Ishikawa (cell line): Measurements from ENCODE around the gene MAGED4.

Experiments used
- CEBPB ChIP-seq: IDR thresholded peaks from 2 replicates; pipeline ENCODE4 v1.6.1; 2012
- CREB1 ChIP-seq: IDR thresholded peaks from 2 replicates; pipeline ENCODE4 v1.6.1; 2012; ENCODE audit warnings: low read depth
- EGR1 ChIP-seq: IDR thresholded peaks from 2 replicates; pipeline ENCODE4 v1.6.1; 2012
- EP300 ChIP-seq: IDR thresholded peaks from 2 replicates; pipeline ENCODE4 v1.6.1; 2012; ENCODE audit warnings: borderline replicate concordance
- FOXM1 ChIP-seq: IDR thresholded peaks from 2 replicates; pipeline ENCODE4 v1.6.1; 2012; ENCODE audit warnings: low read depth, borderline replicate concordance
- MAX ChIP-seq: IDR thresholded peaks from 2 replicates; pipeline ENCODE4 v1.6.1; 2012
- NFIC ChIP-seq: IDR thresholded peaks from 2 replicates; pipeline ENCODE4 v1.6.1; 2012
- RAD21 ChIP-seq: IDR thresholded peaks from 2 replicates; pipeline ENCODE4 v1.6.1; 2012; ENCODE audit warnings: low read depth
- REST ChIP-seq: IDR thresholded peaks from 2 replicates; pipeline ENCODE4 v1.6.1; 2012; ENCODE audit warnings: low read depth, mild to moderate bottlenecking
- TAF1 ChIP-seq: IDR thresholded peaks from 2 replicates; pipeline ENCODE4 v1.6.1; 2012; ENCODE audit warnings: low read depth, mild to moderate bottlenecking
- TCF12 ChIP-seq: IDR thresholded peaks from 2 replicates; pipeline ENCODE4 v1.6.1; 2012; ENCODE audit warnings: low read depth
- TEAD4 ChIP-seq: IDR thresholded peaks from 2 replicates; pipeline ENCODE4 v1.6.1; 2012
- USF1 ChIP-seq: IDR thresholded peaks from 2 replicates; pipeline ENCODE4 v1.6.1; 2012
- YY1 ChIP-seq: IDR thresholded peaks from 2 replicates; pipeline ENCODE4 v1.6.1; 2012; ENCODE audit warnings: low read depth
- ZBTB7A ChIP-seq: IDR thresholded peaks from 2 replicates; pipeline ENCODE4 v1.6.1; 2012; ENCODE audit warnings: low read depth

MAGED4 gene

GRCh38 chrX:52217494-52218160 lies 32.9 kb downstream of the MAGED4 start:
- TF ChIP-seq CREB1 (no peak), ZBTB7A (no peak), NFIC (no peak), FOXM1 (no peak), MAX (no peak), TEAD4 (no peak), YY1 (no peak), EP300 (no peak), USF1 (no peak), TCF12 (no peak), CEBPB (no peak), RAD21 (no peak), REST (no peak), TAF1 (no peak), EGR1 (no peak)

- peak; percentile 57; the same call in 1 of the 2 replicates for TF ChIP-seq REST
- TF ChIP-seq EP300 = no peak
These were observed 36.2 kb downstream of the MAGED4 start for GRCh38 chrX:52220936-52221335.
